Mucosa of gallbladder (tissue), 1 donor: Measurements from ENCODE around the gene SORL1. TPM values are rescaled to one million over a fixed set of nuclear protein-coding genes. Genes with fewer than 3 reads are reported as not detected.
"Not testable (repeated sequence)": the region's sequence is repeated elsewhere in the genome, so short reads cannot be mapped to it uniquely, and the experiment has no call there.

Source experiments
- DNase-seq: peaks from one replicate; pipeline ENCODE4 v3.0.0-alpha.2; 2020; ENCODE audit warnings: low spot score
- total RNA-seq: library from RNA; stranded (reverse); gene quantifications from one replicate; pipeline ENCODE4 v1.2.1, GENCODE V29; 2021
- donor health status: DM: no; HTN: no; CAD: no.

SORL1 gene
- total RNA-seq, 1 donor from 2014 or later, result 71.3 TPM

GRCh38 chr11:121474680-121475079 lies 22.6 kb downstream of the SORL1 start:
- no peak for DNase-seq

- peak; percentile 25 for DNase-seq
Observed at GRCh38 chr11:121476379-121477032, 24.4 kb downstream of the SORL1 start.

- peak; percentile 40 for DNase-seq
Observed at GRCh38 chr11:121478226-121478894, 26.2 kb downstream of the SORL1 start.

GRCh38 chr11:121478895-121479697 lies 27.0 kb downstream of the SORL1 start:
- DNase-seq, result no peak

- no peak for DNase-seq
Observed at GRCh38 chr11:121479698-121480238, 27.7 kb downstream of the SORL1 start.

GRCh38 chr11:121481484-121482230 lies 29.5 kb downstream of the SORL1 start:
- not testable (repeated sequence) for DNase-seq

GRCh38 chr11:121482231-121483129 lies 30.4 kb downstream of the SORL1 start:
- no peak for DNase-seq

- no peak for DNase-seq
Observed at GRCh38 chr11:121483805-121484480, 31.8 kb downstream of the SORL1 start.

- DNase-seq, result no peak
Observed at GRCh38 chr11:121485216-121485615, 33.1 kb downstream of the SORL1 start.

GRCh38 chr11:121486054-121486453 lies 33.9 kb downstream of the SORL1 start:
- DNase-seq, result no peak

- no peak for DNase-seq
Observed at GRCh38 chr11:121487191-121487590, 35.1 kb downstream of the SORL1 start.

GRCh38 chr11:121488170-121488569 lies 36.1 kb downstream of the SORL1 start:
- no peak for DNase-seq

GRCh38 chr11:121488641-121489040 lies 36.5 kb downstream of the SORL1 start:
- DNase-seq, result no peak

- no peak for DNase-seq
Observed at GRCh38 chr11:121489823-121490222, 37.7 kb downstream of the SORL1 start.

- DNase-seq, result no peak
Observed at GRCh38 chr11:121494355-121495099, 42.4 kb downstream of the SORL1 start.

GRCh38 chr11:121497176-121497998 lies 45.3 kb downstream of the SORL1 start:
- no peak for DNase-seq

- DNase-seq, result no peak
Observed at GRCh38 chr11:121499405-121499804, 47.3 kb downstream of the SORL1 start.

GRCh38 chr11:121500275-121500674 lies 48.2 kb downstream of the SORL1 start:
- DNase-seq, result no peak
